HCT116 (cell line): ENCODE data around the gene XPNPEP1. TPM values are rescaled to one million over a fixed set of nuclear protein-coding genes. Genes with fewer than 3 reads are reported as not detected.

ENCODE experiments used
- ATAC-seq: fragments of 200-7000 bp; cut with Tn5 transposase; 2 replicates; pipeline ENCODE4 v1.9.1; 2020; ENCODE audit warnings: mild to moderate bottlenecking, moderate library complexity
- BruUV-seq: library from RNA; stranded (reverse); fragments of 400-500 nt; replicated peaks from 2 replicates; lab custom pipeline; 2021; lab: Mats Ljungman, UMichigan
- CTCF ChIA-PET: fragments of 300-600 bp; sonication (Branson Sonifier 250); formaldehyde crosslinking; loops from one replicate; lab custom pipeline; 2021; ENCODE audit warnings: antibody characterized with exemption; lab: Charles Lee
- POLR2A ChIA-PET: fragments of 300-600, 350-600 bp; sonication (Branson Sonifier 250); formaldehyde crosslinking; loops from one replicate; lab custom pipeline; 2021; ENCODE audit warnings: antibody characterized with exemption; lab: Charles Lee
- RAD21 ChIA-PET, 2 experiments: fragments of 300-600 bp; sonication (Branson Sonifier 250); formaldehyde crosslinking; loops; one replicate each; lab custom pipeline; 2023; ENCODE audit warnings: low total read pairs in 2 of 2; ENCODE audit not compliant: uncharacterized antibody in 2 of 2, unreplicated experiment in 2 of 2, low non-redundant PET in 1 of 2; lab: Charles Lee
- DNase-seq: peaks from one replicate; pipeline ENCODE4 v3.0.0-alpha.2; 2010; ENCODE audit warnings: low read depth, low spot score
- H2AFZ ChIP-seq: fragments of 200-600 bp; shearing (Covaris generic), sonication (generic); 2 replicates; pipeline ENCODE4 v1.6.1; 2017; ENCODE audit warnings: low read depth, mixed run types, mixed read lengths, antibody characterized with exemption, low read length; ENCODE audit not compliant: poor library complexity, severe bottlenecking
- H3K27ac ChIP-seq: 2 replicates; pipeline ENCODE4 v1.5.1; 2012; ENCODE audit warnings: low read depth, low read length
- H3K27me3 ChIP-seq: fragments of 200-600 bp; sonication (generic); 2 replicates; pipeline ENCODE4 v1.6.1; 2016; ENCODE audit warnings: mixed run types, low read length, mixed read lengths; ENCODE audit not compliant: insufficient read depth
- H3K36me3 ChIP-seq, 2 experiments: fragments of 200-500 bp in 1 of 2; fragments of 200-600 bp in 1 of 2; sonication (Bioruptor generic) in 1 of 2; sonication (generic) in 1 of 2; 2 replicates each; pipeline versions ENCODE4 v1.5.1 to v1.6.1; 2014 to 2016; ENCODE audit warnings: low read length in 2 of 2, inconsistent platforms in 1 of 2, mixed read lengths in 1 of 2, mixed run types in 1 of 2; ENCODE audit not compliant: insufficient read depth in 2 of 2, control insufficient read depth in 1 of 2
- H3K4me1 ChIP-seq, 2 experiments: fragments of 200-600 bp in 1 of 2; sonication (generic) in 1 of 2; 2 replicates each; pipeline versions ENCODE4 v1.5.1 to v1.6.1; 2012 to 2017; ENCODE audit warnings: low read length in 2 of 2, inconsistent platforms in 1 of 2, mild to moderate bottlenecking in 1 of 2, mixed read lengths in 1 of 2, mixed run types in 1 of 2, moderate library complexity in 1 of 2; ENCODE audit not compliant: insufficient read depth in 2 of 2, control insufficient read depth in 1 of 2
- H3K4me2 ChIP-seq: fragments of 200-600 bp; sonication (generic); 2 replicates; pipeline ENCODE4 v1.6.1; 2017; ENCODE audit warnings: mixed run types, low read length, mixed read lengths
- H3K4me3 ChIP-seq, 2 experiments: fragments of 200-600 bp in 1 of 2; sonication (generic) in 1 of 2; replicated peaks in 1 of 2; 2 replicates each; pipeline ENCODE4 v1.5.1; 2011 to 2016; ENCODE audit warnings: low read length in 2 of 2, control low read depth in 1 of 2, low read depth in 1 of 2, mild to moderate bottlenecking in 1 of 2, mixed read lengths in 1 of 2, mixed run types in 1 of 2
- H3K79me2 ChIP-seq: fragments of 200-600 bp; sonication (generic); 2 replicates; pipeline ENCODE4 v1.6.1; 2017; ENCODE audit warnings: mild to moderate bottlenecking, mixed run types, low read length, moderate library complexity, mixed read lengths; ENCODE audit not compliant: insufficient read depth
- H3K9ac ChIP-seq: fragments of 200-600 bp; sonication (generic); 2 replicates; pipeline ENCODE4 v1.6.1; 2016; ENCODE audit warnings: low read length, mixed read lengths
- H3K9me2 ChIP-seq: fragments of 200-600 bp; sonication (generic), shearing (Covaris generic); 2 replicates; pipeline ENCODE4 v1.6.1; 2017; ENCODE audit warnings: mixed run types, mild to moderate bottlenecking, moderate library complexity; ENCODE audit not compliant: insufficient read depth
- H3K9me3 ChIP-seq, 2 experiments: fragments of 200-500 bp in 1 of 2; fragments of 200-600 bp in 1 of 2; sonication (Bioruptor generic) in 1 of 2; sonication (generic) in 1 of 2; 2 replicates each; pipeline ENCODE4 v1.6.1; 2014 to 2017; ENCODE audit warnings: low read length in 2 of 2, mixed read lengths in 2 of 2, inconsistent platforms in 1 of 2, low read depth in 1 of 2, mild to moderate bottlenecking in 1 of 2, mixed run types in 1 of 2, moderate library complexity in 1 of 2; ENCODE audit not compliant: control insufficient read depth in 1 of 2, insufficient read depth in 1 of 2
- H4K20me1 ChIP-seq: fragments of 200-600 bp; sonication (generic), shearing (Covaris generic); 2 replicates; pipeline ENCODE4 v1.6.1; 2017; ENCODE audit warnings: mixed run types, mild to moderate bottlenecking, moderate library complexity; ENCODE audit not compliant: insufficient read depth
- CBX3 ChIP-seq: IDR thresholded peaks from 2 replicates; pipeline ENCODE4 v1.6.1; 2012; ENCODE audit warnings: low read depth
- CEBPB ChIP-seq: IDR thresholded peaks from 2 replicates; pipeline ENCODE4 v1.6.1; 2012; ENCODE audit warnings: low read depth
- EGR1 ChIP-seq: IDR thresholded peaks from 2 replicates; pipeline ENCODE4 v1.6.1; 2012; ENCODE audit warnings: low read depth
- ELF1 ChIP-seq: IDR thresholded peaks from 2 replicates; pipeline ENCODE4 v1.6.1; 2012; ENCODE audit warnings: low read depth, borderline replicate concordance
- EZH2 ChIP-seq: fragments of 200-600 bp; sonication (generic); IDR thresholded peaks from 2 replicates; pipeline ENCODE4 v1.6.1; 2017; ENCODE audit warnings: antibody characterized with exemption, mixed run types
- EZH2phosphoT487 ChIP-seq: fragments of 200-600 bp; IDR thresholded peaks from 2 replicates; pipeline ENCODE4 v1.6.1; 2018; ENCODE audit warnings: antibody characterized with exemption, borderline replicate concordance
- FOSL1 ChIP-seq: IDR thresholded peaks from 2 replicates; pipeline ENCODE4 v1.6.1; 2012; ENCODE audit warnings: low read depth
- JUND ChIP-seq: IDR thresholded peaks from 2 replicates; pipeline ENCODE4 v1.6.1; 2012
- POLR2A ChIP-seq: IDR thresholded peaks from 2 replicates; pipeline ENCODE4 v1.7.0; 2011; ENCODE audit warnings: borderline replicate concordance; ENCODE audit not compliant: insufficient read depth, insufficient read length; ENCODE audit errors: extremely low read depth
- POLR2AphosphoS5 ChIP-seq: IDR thresholded peaks from 2 replicates; pipeline ENCODE4 v1.6.1; 2011; ENCODE audit warnings: mild to moderate bottlenecking, low read depth, low read length, moderate library complexity
- RAD21 ChIP-seq: IDR thresholded peaks from 2 replicates; pipeline ENCODE4 v1.6.1; 2012; ENCODE audit warnings: low read depth, mild to moderate bottlenecking
- SIN3A ChIP-seq: IDR thresholded peaks from 2 replicates; pipeline ENCODE4 v1.6.1; 2012; ENCODE audit warnings: low read depth
- SP1 ChIP-seq: IDR thresholded peaks from 2 replicates; pipeline ENCODE4 v1.6.1; 2012; ENCODE audit warnings: low read depth
- SRF ChIP-seq: IDR thresholded peaks from 2 replicates; pipeline ENCODE4 v1.6.1; 2012; ENCODE audit warnings: low read depth
- TCF7L2 ChIP-seq: IDR thresholded peaks from 2 replicates; pipeline ENCODE4 v1.7.0; 2011; ENCODE audit warnings: borderline replicate concordance, inconsistent platforms; ENCODE audit not compliant: insufficient read depth, insufficient read length; ENCODE audit errors: extremely low read depth
- YY1 ChIP-seq: IDR thresholded peaks from 2 replicates; pipeline ENCODE4 v1.6.1; 2011; ENCODE audit warnings: low read length, low read depth, moderate library complexity, mild to moderate bottlenecking; ENCODE audit not compliant: insufficient replicate concordance; ENCODE audit errors: extremely low read depth
- ZFX ChIP-seq: fragments of 450-650 bp; IDR thresholded peaks from 2 replicates; pipeline ENCODE4 v1.6.1; 2017
- ZNF274 ChIP-seq: fragments of 200-500 bp; sonication (Bioruptor generic); IDR thresholded peaks from 2 replicates; pipeline ENCODE4 v1.6.1; 2014; ENCODE audit warnings: mild to moderate bottlenecking, low read depth, low read length, inconsistent platforms
- intact Hi-C: fragments of 100-400 bp; cut with micrococcal nuclease; formaldehyde crosslinking; loops from 2 replicates; pipeline ENCODE4 v1.10.0; 2022
- total RNA-seq: library from RNA; stranded (reverse); gene quantifications from one replicate; pipeline ENCODE4 v1.2.1, GENCODE V29; 2021; ENCODE audit not compliant: unreplicated experiment
- TF ChIP-seq, protein P1 (sequence below), 3 experiments: fragments of 200-600 bp in 1 of 3; sonication (generic) in 1 of 3; IDR thresholded peaks in 2 of 3; conservative IDR thresholded peaks in 1 of 3; 2 replicates each; pipeline ENCODE4 v1.5.1; 2012 to 2017; ENCODE audit warnings: low read depth in 2 of 3, low read length in 2 of 3, antibody characterized with exemption in 1 of 3, borderline replicate concordance in 1 of 3, control low read depth in 1 of 3, mild to moderate bottlenecking in 1 of 3, mixed read lengths in 1 of 3, mixed run types in 1 of 3, moderate library complexity in 1 of 3; ENCODE audit not compliant: insufficient read depth in 1 of 3
- TF ChIP-seq, protein P2 (sequence below): IDR thresholded peaks from 2 replicates; pipeline ENCODE4 v1.6.1; 2012; ENCODE audit warnings: low read depth
- TF ChIP-seq, protein P3 (sequence below): IDR thresholded peaks from 2 replicates; pipeline ENCODE4 v1.6.1; 2012
- TF ChIP-seq, protein P4 (sequence below): IDR thresholded peaks from 2 replicates; pipeline ENCODE4 v1.6.1; 2011; ENCODE audit warnings: mild to moderate bottlenecking, low read length, moderate library complexity; ENCODE audit not compliant: insufficient replicate concordance; ENCODE audit errors: extremely low read depth

Gene XPNPEP1
- total RNA-seq, 1 experiment from 2014 or later: 87.3 TPM

DNA sequence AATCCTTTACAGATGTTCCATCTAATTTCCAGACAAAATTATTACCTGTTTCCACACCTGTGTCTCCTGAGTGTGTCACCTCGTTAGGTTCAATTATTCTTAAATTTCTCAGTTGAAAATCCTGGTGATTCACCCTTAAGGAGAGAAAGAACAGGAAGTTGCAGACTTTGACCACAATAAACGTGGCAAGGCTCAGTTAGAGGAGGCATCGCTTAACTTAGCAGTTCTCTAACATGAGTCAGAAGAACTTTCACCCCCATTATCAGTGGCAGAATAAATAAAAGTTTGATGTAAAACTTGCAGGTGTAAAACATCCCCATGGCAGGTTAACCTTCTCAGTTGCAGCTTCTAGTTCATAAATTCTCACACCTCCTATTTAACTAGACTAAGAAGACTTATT, 8.3 kb downstream of the XPNPEP1 start:
- no peak overlapping the region for H2AFZ ChIP-seq
- 0 out of 2 replicates have a peak overlapping the region, but pooled peaks have one; percentile 9 for H3K9ac ChIP-seq
- peak overlapping the region; percentile 6; the same call in 1 of the 2 replicates for H3K27ac ChIP-seq
- H3K9me3 ChIP-seq: no peaks in the 10 kb centered on the region
- peaks cover 66% of the 10 kb centered on the region for H3K79me2 ChIP-seq
- no TSS peak for BruUV-seq
- CTCF ChIA-PET: no interaction called here
- intact Hi-C loops: no loop called here
- peaks cover 9 to 26% of the 10 kb centered on the region in 2 experiments for H3K4me1 ChIP-seq
- H3K36me3 ChIP-seq: peaks cover 3 to 5% of the 10 kb centered on the region in 2 experiments; a peak in 2 of 4 replicates
- H3K4me3 ChIP-seq: peak overlapping the region in 1 of 2 experiments; percentile 33; a peak in 1 of 4 replicates
- no peaks in the 10 kb centered on the region for H3K9me2 ChIP-seq
- H4K20me1 ChIP-seq: no peaks in the 10 kb centered on the region; the same call in 1 of the 2 replicates
- ATAC-seq (peak; percentile 90), DNase-seq (peak; percentile 62)
- peak overlapping the region; percentile 60 for H3K4me2 ChIP-seq
- no peaks in the 10 kb centered on the region for H3K27me3 ChIP-seq
- POLR2A ChIA-PET: no interaction called here
- RAD21 ChIA-PET: no interaction called here
- TF ChIP-seq EZH2 (no peak), CBX3 (peak; percentile 81), JUND (peak; percentile 83), RAD21 (peak; percentile 7; the same call in 1 of the 2 replicates), EGR1 (no peak), POLR2A (no peak), ELF1 (no peak; the same call in 1 of the 2 replicates), SRF (peak; percentile 57), ZNF274 (no peak), EZH2phosphoT487 (no peak), POLR2AphosphoS5 (no peak), YY1 (no peak), FOSL1 (peak; percentile 75), CEBPB (no peak; the same call in 1 of the 2 replicates), ZFX (no peak), SP1 (peak; percentile 77), SIN3A (no peak; the same call in 1 of the 2 replicates), TCF7L2 (no peak)
- TF ChIP-seq, protein P1, sequence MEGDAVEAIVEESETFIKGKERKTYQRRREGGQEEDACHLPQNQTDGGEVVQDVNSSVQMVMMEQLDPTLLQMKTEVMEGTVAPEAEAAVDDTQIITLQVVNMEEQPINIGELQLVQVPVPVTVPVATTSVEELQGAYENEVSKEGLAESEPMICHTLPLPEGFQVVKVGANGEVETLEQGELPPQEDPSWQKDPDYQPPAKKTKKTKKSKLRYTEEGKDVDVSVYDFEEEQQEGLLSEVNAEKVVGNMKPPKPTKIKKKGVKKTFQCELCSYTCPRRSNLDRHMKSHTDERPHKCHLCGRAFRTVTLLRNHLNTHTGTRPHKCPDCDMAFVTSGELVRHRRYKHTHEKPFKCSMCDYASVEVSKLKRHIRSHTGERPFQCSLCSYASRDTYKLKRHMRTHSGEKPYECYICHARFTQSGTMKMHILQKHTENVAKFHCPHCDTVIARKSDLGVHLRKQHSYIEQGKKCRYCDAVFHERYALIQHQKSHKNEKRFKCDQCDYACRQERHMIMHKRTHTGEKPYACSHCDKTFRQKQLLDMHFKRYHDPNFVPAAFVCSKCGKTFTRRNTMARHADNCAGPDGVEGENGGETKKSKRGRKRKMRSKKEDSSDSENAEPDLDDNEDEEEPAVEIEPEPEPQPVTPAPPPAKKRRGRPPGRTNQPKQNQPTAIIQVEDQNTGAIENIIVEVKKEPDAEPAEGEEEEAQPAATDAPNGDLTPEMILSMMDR (IDR thresholded peaks at IDR 0.05 in 2 of 3, conservative IDR thresholded peaks at IDR 0.05 in 1 of 3; ENCODE audit: borderline replicate concordance in 1 of 3, insufficient read depth in 1 of 3, low read depth in 2 of 3, low read length in 2 of 3): no peak
- TF ChIP-seq, protein P2, sequence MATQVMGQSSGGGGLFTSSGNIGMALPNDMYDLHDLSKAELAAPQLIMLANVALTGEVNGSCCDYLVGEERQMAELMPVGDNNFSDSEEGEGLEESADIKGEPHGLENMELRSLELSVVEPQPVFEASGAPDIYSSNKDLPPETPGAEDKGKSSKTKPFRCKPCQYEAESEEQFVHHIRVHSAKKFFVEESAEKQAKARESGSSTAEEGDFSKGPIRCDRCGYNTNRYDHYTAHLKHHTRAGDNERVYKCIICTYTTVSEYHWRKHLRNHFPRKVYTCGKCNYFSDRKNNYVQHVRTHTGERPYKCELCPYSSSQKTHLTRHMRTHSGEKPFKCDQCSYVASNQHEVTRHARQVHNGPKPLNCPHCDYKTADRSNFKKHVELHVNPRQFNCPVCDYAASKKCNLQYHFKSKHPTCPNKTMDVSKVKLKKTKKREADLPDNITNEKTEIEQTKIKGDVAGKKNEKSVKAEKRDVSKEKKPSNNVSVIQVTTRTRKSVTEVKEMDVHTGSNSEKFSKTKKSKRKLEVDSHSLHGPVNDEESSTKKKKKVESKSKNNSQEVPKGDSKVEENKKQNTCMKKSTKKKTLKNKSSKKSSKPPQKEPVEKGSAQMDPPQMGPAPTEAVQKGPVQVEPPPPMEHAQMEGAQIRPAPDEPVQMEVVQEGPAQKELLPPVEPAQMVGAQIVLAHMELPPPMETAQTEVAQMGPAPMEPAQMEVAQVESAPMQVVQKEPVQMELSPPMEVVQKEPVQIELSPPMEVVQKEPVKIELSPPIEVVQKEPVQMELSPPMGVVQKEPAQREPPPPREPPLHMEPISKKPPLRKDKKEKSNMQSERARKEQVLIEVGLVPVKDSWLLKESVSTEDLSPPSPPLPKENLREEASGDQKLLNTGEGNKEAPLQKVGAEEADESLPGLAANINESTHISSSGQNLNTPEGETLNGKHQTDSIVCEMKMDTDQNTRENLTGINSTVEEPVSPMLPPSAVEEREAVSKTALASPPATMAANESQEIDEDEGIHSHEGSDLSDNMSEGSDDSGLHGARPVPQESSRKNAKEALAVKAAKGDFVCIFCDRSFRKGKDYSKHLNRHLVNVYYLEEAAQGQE: no peak
- TF ChIP-seq, protein P3, sequence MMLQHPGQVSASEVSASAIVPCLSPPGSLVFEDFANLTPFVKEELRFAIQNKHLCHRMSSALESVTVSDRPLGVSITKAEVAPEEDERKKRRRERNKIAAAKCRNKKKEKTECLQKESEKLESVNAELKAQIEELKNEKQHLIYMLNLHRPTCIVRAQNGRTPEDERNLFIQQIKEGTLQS: no peak
- TF ChIP-seq, protein P4, sequence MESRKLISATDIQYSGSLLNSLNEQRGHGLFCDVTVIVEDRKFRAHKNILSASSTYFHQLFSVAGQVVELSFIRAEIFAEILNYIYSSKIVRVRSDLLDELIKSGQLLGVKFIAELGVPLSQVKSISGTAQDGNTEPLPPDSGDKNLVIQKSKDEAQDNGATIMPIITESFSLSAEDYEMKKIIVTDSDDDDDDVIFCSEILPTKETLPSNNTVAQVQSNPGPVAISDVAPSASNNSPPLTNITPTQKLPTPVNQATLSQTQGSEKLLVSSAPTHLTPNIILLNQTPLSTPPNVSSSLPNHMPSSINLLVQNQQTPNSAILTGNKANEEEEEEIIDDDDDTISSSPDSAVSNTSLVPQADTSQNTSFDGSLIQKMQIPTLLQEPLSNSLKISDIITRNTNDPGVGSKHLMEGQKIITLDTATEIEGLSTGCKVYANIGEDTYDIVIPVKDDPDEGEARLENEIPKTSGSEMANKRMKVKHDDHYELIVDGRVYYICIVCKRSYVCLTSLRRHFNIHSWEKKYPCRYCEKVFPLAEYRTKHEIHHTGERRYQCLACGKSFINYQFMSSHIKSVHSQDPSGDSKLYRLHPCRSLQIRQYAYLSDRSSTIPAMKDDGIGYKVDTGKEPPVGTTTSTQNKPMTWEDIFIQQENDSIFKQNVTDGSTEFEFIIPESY: no peak
